H1 (cell line): ENCODE measurements around the gene TPPP. TPM values are rescaled to one million over a fixed set of nuclear protein-coding genes. Genes with fewer than 3 reads are reported as not detected.
"Not testable (repeated sequence)": the region's sequence is repeated elsewhere in the genome, so short reads cannot be mapped to it uniquely, and the experiment has no call there.

ENCODE experiments used
- CTCF ChIA-PET: fragments of 300-600 bp; sonication (Branson Sonifier 250); formaldehyde crosslinking; loops from one replicate; lab custom pipeline; 2021; ENCODE audit not compliant: partially characterized antibody; lab: Charles Lee
- POLR2A ChIA-PET: fragments of 300-600 bp; sonication (Branson Sonifier 250); formaldehyde crosslinking; loops from one replicate; lab custom pipeline; 2021; ENCODE audit warnings: inconsistent platforms; ENCODE audit not compliant: partially characterized antibody; lab: Charles Lee
- DNase-seq, 2 experiments: peaks; one replicate each; pipeline versions ENCODE4 v3.0.0 to v3.0.0-alpha.2; 2010 to 2022; ENCODE audit warnings: low spot score in 2 of 2, low read depth in 1 of 2, mixed read lengths in 1 of 2
- FAIRE-seq: peaks from 2 replicates; lab custom pipeline; 2011; peaks lifted over from hg19 to GRCh38; lab: Jason Lieb, UNC
- H2AFZ ChIP-seq: 2 replicates; pipeline ENCODE4 v1.8.1; 2012; ENCODE audit warnings: low read length, inconsistent platforms
- H2AK5ac ChIP-seq: 2 replicates; pipeline ENCODE4 v1.6.1; 2013; ENCODE audit warnings: low read depth, low read length
- H2BK120ac ChIP-seq: replicated peaks from 2 replicates; pipeline ENCODE3; 2013; ENCODE audit warnings: low read depth, low read length, inconsistent platforms
- H2BK12ac ChIP-seq: 2 replicates; pipeline ENCODE4 v1.6.1; 2013; ENCODE audit warnings: low read depth, low read length
- H2BK15ac ChIP-seq: 2 replicates; pipeline ENCODE4 v1.6.1; 2013; ENCODE audit warnings: low read length
- H2BK20ac ChIP-seq: 2 replicates; pipeline ENCODE4 v1.6.1; 2013; ENCODE audit warnings: low read length
- H2BK5ac ChIP-seq: 2 replicates; pipeline ENCODE4 v1.6.1; 2013; ENCODE audit warnings: low read depth, low read length
- H3K14ac ChIP-seq: 2 replicates; pipeline ENCODE4 v1.6.1; 2013; ENCODE audit warnings: inconsistent platforms; ENCODE audit not compliant: insufficient read length
- H3K18ac ChIP-seq: 2 replicates; pipeline ENCODE4 v1.6.1; 2013; ENCODE audit warnings: low read length; ENCODE audit errors: extremely low read depth
- H3K23ac ChIP-seq: 2 replicates; pipeline ENCODE4 v1.6.1; 2013; ENCODE audit warnings: inconsistent platforms; ENCODE audit not compliant: insufficient read length
- H3K23me2 ChIP-seq: 2 replicates; pipeline ENCODE4 v1.6.1; 2013; ENCODE audit warnings: low read depth, low read length
- H3K27ac ChIP-seq: 2 replicates; pipeline ENCODE4 v1.6.1; 2011; ENCODE audit warnings: low read depth, low read length, inconsistent platforms
- H3K27me3 ChIP-seq, 4 experiments: replicated peaks in 1 of 4; 1 replicate in 1 of 4; 2 replicates in 3 of 4; pipeline versions ENCODE4 v1.6.1 to v1.8.1; 2011 to 2013; ENCODE audit warnings: low read length in 3 of 4, mild to moderate bottlenecking in 3 of 4, inconsistent platforms in 2 of 4, mixed read lengths in 2 of 4, moderate library complexity in 1 of 4; ENCODE audit not compliant: control insufficient read depth in 3 of 4, insufficient read depth in 3 of 4; ENCODE audit errors: extremely low read depth in 1 of 4
- H3K36me3 ChIP-seq, 4 experiments: 2 replicates each; pipeline versions ENCODE4 v1.6.1 to v1.8.1; 2011 to 2013; ENCODE audit warnings: mild to moderate bottlenecking in 4 of 4, low read length in 3 of 4, moderate library complexity in 2 of 4, control low read depth in 1 of 4, inconsistent platforms in 1 of 4; ENCODE audit not compliant: insufficient read depth in 4 of 4, control insufficient read depth in 2 of 4
- H3K4ac ChIP-seq: replicated peaks from 2 replicates; pipeline ENCODE3; 2013; ENCODE audit warnings: low read length, low read depth, mixed read lengths, inconsistent platforms; ENCODE audit not compliant: insufficient read length
- H3K4me1 ChIP-seq, 4 experiments: replicated peaks in 1 of 4; 1 replicate in 1 of 4; 2 replicates in 3 of 4; pipeline versions ENCODE4 v1.6.1 to v1.8.1; 2011 to 2013; ENCODE audit warnings: low read length in 3 of 4, inconsistent platforms in 2 of 4, mixed read lengths in 1 of 4; ENCODE audit not compliant: insufficient read depth in 4 of 4, control insufficient read depth in 3 of 4
- H3K4me2 ChIP-seq, 2 experiments: 2 replicates each; pipeline versions ENCODE4 v1.6.1 to v1.8.1; 2011 to 2013; ENCODE audit warnings: low read depth in 2 of 2, low read length in 2 of 2, control low read depth in 1 of 2, inconsistent platforms in 1 of 2, mild to moderate bottlenecking in 1 of 2; ENCODE audit not compliant: insufficient read depth in 1 of 2
- H3K4me3 ChIP-seq, 4 experiments: fragments of 200-600, 300-600 bp in 1 of 4; sonication (generic), shearing (Covaris generic), sonication (Bioruptor Twin) in 1 of 4; 2 replicates each; pipeline versions ENCODE4 v1.5.1 to v1.8.1; 2011 to 2016; ENCODE audit warnings: low read length in 4 of 4, low read depth in 3 of 4, control low read depth in 2 of 4, inconsistent platforms in 2 of 4, mild to moderate bottlenecking in 2 of 4, mixed read lengths in 1 of 4, moderate library complexity in 1 of 4; ENCODE audit not compliant: insufficient read depth in 2 of 4; ENCODE audit errors: extremely low read depth in 1 of 4
- H3K56ac ChIP-seq: replicated peaks from 2 replicates; pipeline ENCODE3; 2013; ENCODE audit warnings: low read depth, mild to moderate bottlenecking, mixed read lengths, low read length, inconsistent platforms; ENCODE audit not compliant: insufficient read length
- H3K79me1 ChIP-seq: 2 replicates; pipeline ENCODE4 v1.6.1; 2013; ENCODE audit warnings: low read depth, low read length, control low read depth
- H3K79me2 ChIP-seq, 2 experiments: 2 replicates each; pipeline versions ENCODE4 v1.6.1 to v1.8.1; 2012 to 2013; ENCODE audit warnings: low read length in 2 of 2, mild to moderate bottlenecking in 2 of 2, inconsistent platforms in 1 of 2; ENCODE audit not compliant: insufficient read depth in 2 of 2, control insufficient read depth in 1 of 2
- H3K9ac ChIP-seq, 4 experiments: replicated peaks in 1 of 4; 1 replicate in 1 of 4; 2 replicates in 3 of 4; pipeline versions ENCODE4 v1.6.1 to v1.8.1; 2011 to 2013; ENCODE audit warnings: low read depth in 3 of 4, low read length in 3 of 4, control low read depth in 2 of 4, mild to moderate bottlenecking in 2 of 4, moderate library complexity in 2 of 4, inconsistent platforms in 1 of 4; ENCODE audit errors: extremely low read depth in 1 of 4
- H3K9me3 ChIP-seq, 2 experiments: 2 replicates each; pipeline versions ENCODE4 v1.6.1 to v1.8.1; 2012 to 2013; ENCODE audit warnings: mild to moderate bottlenecking in 2 of 2, moderate library complexity in 2 of 2, control low read depth in 1 of 2, inconsistent platforms in 1 of 2, low read depth in 1 of 2, low read length in 1 of 2, mixed read lengths in 1 of 2; ENCODE audit not compliant: insufficient read depth in 2 of 2
- H4K20me1 ChIP-seq, 2 experiments: replicated peaks in 1 of 2; 2 replicates each; pipeline versions ENCODE3 to v1.8.1; 2011 to 2013; ENCODE audit warnings: inconsistent platforms in 2 of 2, low read length in 2 of 2, mild to moderate bottlenecking in 1 of 2; ENCODE audit not compliant: insufficient read depth in 2 of 2, control insufficient read depth in 1 of 2
- H4K5ac ChIP-seq: 2 replicates; pipeline ENCODE4 v1.6.1; 2013; ENCODE audit warnings: low read length, low read depth, mixed read lengths, inconsistent platforms; ENCODE audit not compliant: insufficient read length
- H4K8ac ChIP-seq: 2 replicates; pipeline ENCODE4 v1.8.0; 2013; ENCODE audit warnings: mild to moderate bottlenecking, moderate library complexity, low read length, inconsistent platforms; ENCODE audit not compliant: insufficient read depth; ENCODE audit errors: extremely low read depth
- H4K91ac ChIP-seq: replicated peaks from 2 replicates; pipeline ENCODE3; 2013; ENCODE audit warnings: low read length, mixed read lengths, inconsistent platforms; ENCODE audit not compliant: insufficient read length
- WGBS, 2 experiments: shearing (Covaris generic) in 1 of 2; methylation state at CpG; one replicate each; pipeline versions ENCODE4 v1.1.6 to v1.1.7; 2013 to 2015; ENCODE audit warnings: low lambda C conversion rate in 2 of 2, mixed read lengths in 2 of 2, inconsistent platforms in 1 of 2, low coverage in 1 of 2, missing lambda C conversion rate in 1 of 2; ENCODE audit not compliant: insufficient replicate concordance in 2 of 2, insufficient coverage in 1 of 2, insufficient read length in 1 of 2; ENCODE audit errors: extremely low coverage in 1 of 2, missing lambda C conversion rate in 1 of 2; 5-methylcytosine and 5-hydroxymethylcytosine counted together
- polyA plus RNA-seq, 7 experiments: library from polyadenylated mRNA; depleted of rRNA in 3 of 7; stranded (reverse) in 5 of 7; unstranded in 2 of 7; fragments of >200 nt in 5 of 7; fragments of 200-250 nt in 2 of 7; gene quantifications; 1 replicate in 5 of 7; 2 replicates in 1 of 7; 4 replicates in 1 of 7; pipeline versions ENCODE4 v1.2.1 to v1.2.3, GENCODE V29; 2011 to 2013; ENCODE audit warnings: missing spikeins in 2 of 7, mixed read lengths in 2 of 7
- total RNA-seq: library from RNA; stranded (reverse); fragmentation: NEBNext Ultra II Directional; extraction: Animal tissue kit (Norgen Biotek cat#: 25700); gene quantifications from 2 replicates; pipeline ENCODE4 v1.2.1, GENCODE V29; 2021

The TPPP gene
- total and polyA plus RNA-seq, 2 of the 8 experiments (the other 6 are each of a cell fraction or from before 2014, with no cell fraction given): 0.36 to 0.93 TPM

DNA sequence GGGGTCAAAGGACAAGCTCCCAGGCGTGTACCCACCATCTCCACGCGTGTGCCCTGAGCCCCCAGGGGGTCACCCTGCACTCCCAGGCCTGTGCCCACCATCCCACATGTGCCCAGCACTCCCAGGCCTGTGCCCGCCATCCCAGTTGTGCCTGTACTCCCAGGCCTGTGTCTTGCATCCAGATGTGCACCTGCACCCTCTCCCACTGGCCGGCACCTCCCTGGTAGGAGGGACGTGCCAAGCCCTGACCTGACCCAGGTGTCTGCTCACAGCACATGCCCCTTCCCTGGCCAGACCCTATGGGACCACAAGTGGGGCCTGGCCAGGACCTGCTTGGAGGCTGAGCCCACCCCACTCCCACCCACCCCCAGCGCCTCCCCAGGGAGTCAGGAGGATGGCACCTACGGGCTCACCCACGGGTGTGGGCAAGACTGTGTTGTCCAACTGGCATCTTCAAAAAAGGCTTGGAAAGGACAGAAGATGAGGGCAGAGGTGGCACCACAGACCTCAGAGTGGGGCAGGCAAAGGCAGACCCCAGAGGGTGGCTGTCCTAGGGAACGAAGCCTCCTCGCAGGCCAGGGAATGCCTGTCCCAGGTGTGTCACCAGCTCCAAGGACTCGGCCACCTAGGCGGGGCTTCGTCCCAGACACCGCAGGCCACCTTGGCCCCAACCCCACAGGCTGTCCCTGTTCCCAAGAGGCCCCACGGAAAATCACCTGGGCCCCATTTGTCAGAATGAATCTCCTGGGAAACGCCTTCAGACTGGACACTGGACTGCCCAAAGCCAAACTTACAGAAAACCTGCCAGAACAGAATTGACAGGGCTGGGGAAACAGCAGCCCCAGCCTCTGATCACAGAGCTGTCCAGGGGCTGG is 11.6 kb downstream of the TPPP start:
- H3K56ac ChIP-seq, H3K4me1 ChIP-seq, DNase-seq, H3K4ac ChIP-seq, H3K4me3 ChIP-seq, H3K27me3 ChIP-seq, H3K14ac ChIP-seq, H3K23me2 ChIP-seq, H3K36me3 ChIP-seq, H4K20me1 ChIP-seq, H2BK15ac ChIP-seq, H3K9ac ChIP-seq, H4K91ac ChIP-seq, H3K9me3 ChIP-seq, H2AFZ ChIP-seq, H3K18ac ChIP-seq, H2BK20ac ChIP-seq, H2AK5ac ChIP-seq, H3K23ac ChIP-seq, POLR2A ChIA-PET, H4K5ac ChIP-seq, H2BK12ac ChIP-seq, H3K4me2 ChIP-seq, H3K79me1 ChIP-seq, H3K79me2 ChIP-seq, H4K8ac ChIP-seq, H2BK5ac ChIP-seq, H3K27ac ChIP-seq, H2BK120ac ChIP-seq: not testable (repeated sequence)
- 96% methylated on average over 12 of the region's 17 CpGs; no CpG with 5 or more reads in 1 of the 2 experiments for WGBS, 2 experiments
- peak; percentile 50 for FAIRE-seq
- CTCF ChIA-PET: interaction anchor here (1.2 kb wide), 2 partner anchors 10 to 76 kb away, joined by 3 to 4 read pairs; no protein-coding TSS in a partner anchor
